NOMO-1 (cell line): ENCODE data around the gene HK3.

Source experiments
- DNase-seq, 2 experiments: peaks; one replicate each; lab custom pipeline; 2025; ENCODE audit not compliant: unreplicated experiment in 2 of 2; lab: John Stamatoyannopoulos, UW

Gene HK3

DNA sequence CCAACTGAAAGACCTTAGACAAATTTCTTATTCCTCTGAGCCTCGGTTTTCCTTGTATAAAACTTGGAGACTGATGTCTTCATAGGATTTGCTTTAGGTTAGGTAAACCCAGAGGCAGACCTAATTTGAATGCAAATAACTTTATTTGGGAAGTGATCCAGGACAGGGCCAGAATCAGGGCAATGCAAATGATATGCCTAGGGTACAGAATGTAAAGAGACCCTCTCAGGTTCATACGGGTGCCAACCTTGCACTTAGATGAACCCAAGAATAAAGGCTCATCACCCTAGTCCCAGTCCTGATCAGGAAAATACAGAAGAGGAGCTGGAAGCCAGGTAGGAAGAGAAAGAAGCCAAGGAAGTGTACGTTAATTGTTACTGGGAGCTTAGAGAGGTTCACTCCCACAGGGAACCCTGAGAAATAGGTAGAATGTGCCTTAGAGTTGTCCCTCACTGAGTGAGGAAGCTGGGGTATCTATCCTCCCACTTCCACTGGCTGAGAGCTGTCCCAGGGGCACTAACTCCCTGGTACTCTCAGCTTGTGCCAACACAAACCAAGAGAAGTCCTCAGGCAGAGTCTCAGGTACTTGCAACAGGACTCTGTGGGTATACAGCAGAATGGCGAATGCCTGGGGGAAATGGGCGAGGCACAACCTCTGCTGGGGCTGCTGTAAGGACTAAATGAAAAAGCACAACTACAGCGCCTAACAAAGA lies 3.1 kb upstream of the HK3 start:
- DNase-seq: no peak

DNA sequence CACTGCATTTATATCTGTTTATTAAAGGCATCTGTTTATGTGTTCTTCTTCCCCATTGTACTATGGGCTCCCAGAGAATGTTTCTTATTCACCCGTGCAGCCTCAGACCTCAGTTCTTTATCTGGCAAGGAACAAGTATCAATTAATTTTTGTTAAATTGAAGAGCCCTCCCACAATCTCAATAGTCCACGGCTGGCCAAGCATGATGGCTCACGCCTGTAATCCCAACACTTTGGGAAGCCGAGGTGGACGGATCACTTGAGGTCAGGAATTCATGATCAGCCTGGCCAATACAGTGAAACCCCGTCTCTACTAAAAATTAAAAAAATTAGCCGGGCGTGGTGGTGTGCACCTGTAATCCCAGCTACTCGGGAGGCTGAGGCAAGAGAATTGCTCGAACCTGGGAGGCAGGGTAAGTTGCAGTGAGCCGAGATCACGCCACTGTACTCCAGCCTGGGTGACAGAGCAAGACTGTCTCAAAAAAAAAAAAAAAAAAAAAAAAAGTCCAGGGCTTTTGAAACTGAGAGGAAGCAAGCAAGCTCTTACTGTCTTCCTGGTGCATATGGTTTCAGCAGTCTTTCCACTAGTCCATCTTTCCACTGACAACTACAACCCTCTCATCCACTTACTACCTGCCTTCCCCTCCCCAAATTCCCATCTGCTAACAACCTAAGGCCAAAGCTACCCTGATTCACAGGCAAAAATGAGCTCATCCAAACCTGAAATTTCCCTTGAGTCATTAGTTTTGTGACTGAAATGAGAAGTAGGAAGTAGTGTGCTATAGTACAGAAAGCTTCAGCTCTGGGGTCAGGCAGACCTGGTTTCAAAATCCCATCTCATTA lies 2.3 kb upstream of the HK3 start:
- peak; percentile 67 to 78 for DNase-seq

DNA sequence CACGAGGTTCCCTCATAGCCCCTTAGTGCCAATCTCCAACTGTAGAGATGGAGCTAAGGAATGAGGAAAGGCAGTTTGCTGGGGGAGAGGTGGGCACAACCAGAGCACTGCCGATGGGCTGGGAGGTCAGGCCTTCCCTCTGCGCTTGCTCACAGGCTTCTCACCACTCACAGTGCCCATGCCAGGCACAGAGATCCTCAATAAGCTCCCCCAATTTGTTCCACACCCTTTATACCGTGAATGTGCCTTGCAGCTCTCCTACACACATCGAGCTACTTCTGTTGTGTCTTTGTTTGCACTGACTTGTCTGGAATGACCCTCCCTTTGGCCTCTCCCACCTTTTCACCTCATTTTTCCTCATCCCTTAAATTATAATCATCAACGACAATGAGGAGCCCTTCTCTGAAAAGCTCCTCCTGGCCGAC lies 1.6 kb upstream of the HK3 start:
- no peak for DNase-seq

DNA sequence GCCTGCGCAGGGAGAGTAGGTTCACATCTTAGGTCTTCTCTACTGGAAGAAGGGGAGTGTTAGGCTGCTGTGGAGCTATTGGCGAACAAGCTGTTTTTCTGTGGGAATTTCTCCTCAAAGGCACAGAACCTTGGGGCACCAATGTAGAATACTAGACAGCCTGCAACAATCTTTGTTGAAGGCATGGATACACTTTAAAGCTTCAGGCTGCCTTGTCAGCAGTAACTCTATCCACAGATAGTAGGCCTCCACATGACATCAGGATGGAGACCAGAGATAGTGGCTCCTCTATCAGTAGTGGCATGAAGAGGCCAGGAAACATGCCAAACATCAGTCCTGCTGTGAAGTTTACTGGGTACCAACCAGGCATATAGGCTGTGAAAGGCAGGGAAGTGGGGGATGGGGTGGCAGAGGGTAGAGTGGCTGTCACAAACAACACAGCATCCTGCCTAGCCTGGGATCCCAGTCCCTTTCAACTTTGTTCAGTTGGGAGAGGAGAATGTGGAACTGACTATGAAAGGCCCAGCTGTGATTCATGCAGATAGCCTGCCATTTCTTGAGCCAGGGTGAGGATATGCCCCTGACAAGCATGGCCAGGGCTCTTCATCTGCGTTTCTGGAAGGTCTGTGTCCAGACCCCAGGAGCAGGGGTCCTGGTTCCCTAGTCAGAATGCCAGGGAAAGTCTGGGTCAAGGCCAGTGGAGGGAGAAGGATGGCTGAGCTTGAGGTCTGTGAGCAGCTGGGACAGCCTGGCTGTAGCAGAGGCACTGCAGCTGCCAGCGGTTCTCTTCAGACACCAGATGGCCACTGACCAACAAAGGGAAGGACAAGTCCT lies 1.0 kb upstream of the HK3 start:
- DNase-seq: no peak

DNA sequence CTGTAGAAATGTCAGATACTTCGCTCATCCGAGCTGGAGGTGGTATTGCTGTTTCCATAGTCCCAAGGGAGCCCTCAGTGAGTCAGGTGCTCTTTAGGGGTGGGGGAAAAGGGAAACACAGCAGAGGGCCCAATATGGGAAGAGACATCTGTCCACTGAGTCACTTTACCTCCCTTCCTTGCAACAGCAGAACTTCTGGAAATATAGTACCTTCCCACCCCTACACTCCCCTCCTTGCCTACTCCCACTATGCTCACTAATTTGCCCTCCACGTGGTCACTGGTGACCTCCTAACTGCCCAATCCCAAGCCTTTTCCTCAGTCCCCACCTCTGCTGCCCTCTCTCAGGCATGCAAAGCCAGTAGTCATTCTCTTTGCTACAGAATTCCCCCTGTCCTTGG lies 1.9 kb downstream of the HK3 start:
- DNase-seq: no peak

DNA sequence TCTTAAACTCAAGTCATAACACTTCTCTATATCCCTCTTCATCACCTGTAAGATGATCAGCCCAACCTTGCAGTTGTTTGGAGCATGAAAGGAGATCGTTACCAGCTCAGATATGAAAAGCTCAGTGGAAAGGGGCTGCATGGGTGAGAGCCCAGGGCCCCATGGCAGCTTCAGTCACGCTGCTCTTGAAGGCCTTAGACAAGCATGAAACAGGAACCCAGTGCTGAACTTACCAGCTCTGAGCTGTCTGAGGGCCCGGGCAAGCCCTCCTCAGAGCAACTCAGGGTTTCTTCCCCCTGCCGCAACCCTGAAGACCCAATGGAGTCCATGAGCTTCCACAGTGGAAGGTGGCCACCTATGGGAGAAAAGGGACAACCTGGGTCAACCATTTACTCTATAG lies 3.3 kb downstream of the HK3 start:
- DNase-seq: no peak

DNA sequence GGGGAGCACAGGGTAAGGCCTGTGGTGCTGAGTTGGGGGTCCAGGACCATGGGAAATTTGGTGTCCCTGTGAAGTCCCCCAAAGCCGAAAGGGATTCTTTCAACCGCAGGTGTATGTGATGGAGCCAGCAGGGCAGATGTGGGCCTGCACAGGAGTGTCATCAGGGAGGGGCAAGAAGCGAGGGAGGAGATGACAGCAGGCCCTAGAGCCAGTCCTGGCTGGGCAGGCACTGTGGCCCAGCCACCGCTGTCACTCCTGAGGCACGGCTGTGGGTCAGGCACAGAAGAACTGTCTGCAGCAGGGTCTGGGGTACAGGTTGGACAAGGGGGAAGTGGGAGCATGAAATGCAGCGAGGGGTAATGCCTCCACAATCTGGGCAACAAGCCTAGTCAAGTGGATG lies 4.8 kb downstream of the HK3 start:
- DNase-seq: no peak

DNA sequence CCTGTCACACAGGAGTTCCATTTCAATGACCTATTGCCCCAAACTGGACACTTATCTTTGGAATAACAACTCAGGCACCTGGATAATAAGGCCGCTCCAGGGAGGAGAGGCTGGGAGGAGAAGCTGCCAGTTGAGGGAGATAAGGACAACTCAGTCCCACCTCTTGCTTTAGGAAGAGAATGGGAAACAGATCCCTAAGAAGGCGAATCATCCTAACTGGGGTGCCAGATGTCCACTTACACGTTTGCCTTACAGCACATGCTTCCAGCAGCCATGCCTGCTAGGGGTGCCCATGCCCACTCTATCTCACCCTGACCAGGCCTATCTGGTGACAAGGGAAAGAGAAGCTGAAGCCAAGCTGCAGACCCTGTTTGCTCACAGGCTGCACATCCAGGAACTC lies 6.5 kb downstream of the HK3 start:
- no peak for DNase-seq

DNA sequence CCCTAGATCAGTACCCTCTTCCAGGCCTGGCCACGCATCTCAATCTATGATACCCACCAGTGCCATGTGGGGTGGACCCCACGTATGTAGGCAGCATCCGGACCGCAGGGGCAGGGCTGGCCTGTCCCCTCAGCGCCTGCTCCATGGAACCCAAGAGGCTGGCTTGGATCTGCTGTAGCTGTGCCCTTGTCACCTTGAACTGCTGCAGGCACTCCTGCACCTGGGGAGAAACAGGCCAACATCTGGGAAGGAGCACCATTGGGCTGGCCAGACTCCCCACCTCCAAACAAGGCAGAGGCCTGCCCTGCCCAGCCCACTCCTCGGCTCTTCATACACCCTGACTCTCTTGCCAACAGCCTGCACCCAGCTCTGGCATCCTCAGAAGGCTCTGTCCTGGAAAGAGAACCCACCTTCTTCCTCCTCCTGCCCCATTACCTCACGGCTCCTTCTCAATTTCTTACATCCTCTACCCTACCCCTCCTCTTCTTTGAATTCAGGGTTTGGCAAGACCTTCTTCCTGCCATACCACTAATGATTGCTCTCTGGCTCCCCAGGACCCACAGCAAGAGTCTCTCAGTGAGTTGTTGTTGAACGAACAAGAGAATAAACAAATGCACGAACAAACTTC lies 7.7 kb downstream of the HK3 start:
- no peak for DNase-seq

DNA sequence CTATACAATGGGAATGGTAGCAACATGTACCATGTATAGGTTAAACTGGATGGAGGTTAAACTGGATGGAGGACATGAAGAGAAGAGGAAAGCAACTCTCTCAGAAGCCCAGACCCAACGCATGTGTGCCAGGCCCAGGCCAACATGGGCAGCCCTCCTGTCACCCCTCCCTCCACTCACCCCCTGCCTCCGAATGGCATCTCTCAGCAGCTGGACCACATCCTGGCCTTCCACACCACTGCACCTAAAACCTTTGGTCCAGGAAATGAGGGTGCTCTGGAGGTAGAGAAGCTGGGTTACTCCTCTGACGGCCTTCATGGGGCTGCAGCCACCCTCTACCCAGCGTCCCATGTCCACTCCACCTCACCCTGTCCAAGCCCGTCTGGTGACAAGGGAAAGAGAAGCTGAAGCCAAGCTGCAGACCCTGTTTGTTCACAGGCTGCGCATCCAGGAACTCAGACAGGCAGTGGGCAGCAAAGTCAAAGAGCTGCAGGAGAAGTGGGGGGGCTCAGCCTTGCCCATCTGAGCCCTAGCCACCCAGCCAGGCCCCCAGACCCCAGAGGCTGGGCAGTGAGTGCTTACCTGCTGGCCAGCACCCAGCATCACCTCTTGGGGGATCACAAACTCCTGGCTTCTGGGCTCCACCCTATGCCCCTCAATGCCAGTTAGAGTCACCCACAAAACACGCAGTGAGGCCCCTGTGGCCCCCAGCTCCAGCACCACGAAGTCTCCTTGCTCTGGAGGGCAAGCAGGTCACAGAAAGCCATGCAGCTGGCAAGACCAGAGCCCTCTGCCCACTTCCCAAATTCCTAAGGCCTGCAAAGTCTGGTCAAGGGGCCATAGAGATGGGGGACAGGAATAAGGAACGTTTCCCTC lies 8.5 kb downstream of the HK3 start:
- no peak for DNase-seq

DNA sequence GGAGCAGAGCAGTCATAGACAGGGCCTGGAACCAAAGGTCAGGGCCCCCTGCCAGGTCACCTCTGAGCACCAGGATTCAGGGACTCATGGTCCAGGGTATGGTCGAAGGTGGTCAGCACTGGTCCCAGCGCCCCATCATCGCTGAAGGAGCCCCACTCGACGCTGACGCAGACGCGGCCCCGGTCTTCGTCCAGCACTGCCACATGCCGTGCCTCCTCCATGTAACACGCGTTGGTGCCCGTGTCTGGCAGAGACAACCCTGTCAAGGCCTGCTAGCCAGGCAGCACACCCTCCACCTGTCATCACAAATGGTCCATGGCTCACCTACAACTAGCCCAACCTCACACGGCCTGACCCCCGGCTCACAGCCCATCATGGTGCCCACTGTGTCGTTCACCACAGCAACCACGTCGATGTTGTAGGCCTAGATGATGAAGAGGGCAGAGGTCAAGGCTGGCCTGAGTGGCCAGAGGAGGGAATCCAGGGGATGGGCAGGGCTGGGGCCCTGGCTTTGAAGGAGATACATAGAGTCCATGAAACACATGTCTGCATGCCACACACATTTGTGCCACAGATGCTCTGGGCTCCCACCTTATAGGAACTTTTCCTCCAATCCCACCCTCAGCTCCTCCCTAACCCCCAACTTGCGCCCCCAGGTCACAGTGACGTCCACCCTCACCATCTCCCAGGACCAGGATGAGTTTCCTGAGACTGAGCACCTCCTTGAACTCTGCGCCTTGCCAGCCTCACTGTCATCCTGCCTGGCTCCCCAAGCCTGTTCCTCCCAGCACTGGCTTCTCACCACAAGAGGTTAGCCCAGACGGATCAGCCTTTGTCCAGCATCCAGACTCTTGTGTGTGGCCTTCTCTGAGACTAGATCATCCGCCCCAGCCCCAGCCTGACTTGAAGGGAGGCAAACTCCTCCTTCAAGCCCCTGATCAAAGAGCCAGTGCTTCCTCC lies 9.5 kb downstream of the HK3 start:
- DNase-seq: no peak

DNA sequence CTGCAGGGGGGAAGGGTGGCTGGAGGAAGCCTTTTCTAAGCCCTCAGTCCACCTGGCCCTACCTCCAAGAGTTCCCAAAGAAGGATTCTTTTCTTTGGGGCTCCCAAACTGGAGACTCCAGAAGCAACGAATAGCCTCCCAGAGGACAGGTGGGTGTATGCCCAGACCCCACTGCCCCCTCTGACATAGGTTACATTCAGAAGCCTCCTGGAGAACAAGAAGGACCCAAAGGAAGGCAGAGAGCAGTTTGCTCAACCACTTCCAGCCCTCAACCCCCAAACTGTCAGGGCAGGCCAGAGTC lies 10.3 kb downstream of the HK3 start:
- DNase-seq: no peak

DNA sequence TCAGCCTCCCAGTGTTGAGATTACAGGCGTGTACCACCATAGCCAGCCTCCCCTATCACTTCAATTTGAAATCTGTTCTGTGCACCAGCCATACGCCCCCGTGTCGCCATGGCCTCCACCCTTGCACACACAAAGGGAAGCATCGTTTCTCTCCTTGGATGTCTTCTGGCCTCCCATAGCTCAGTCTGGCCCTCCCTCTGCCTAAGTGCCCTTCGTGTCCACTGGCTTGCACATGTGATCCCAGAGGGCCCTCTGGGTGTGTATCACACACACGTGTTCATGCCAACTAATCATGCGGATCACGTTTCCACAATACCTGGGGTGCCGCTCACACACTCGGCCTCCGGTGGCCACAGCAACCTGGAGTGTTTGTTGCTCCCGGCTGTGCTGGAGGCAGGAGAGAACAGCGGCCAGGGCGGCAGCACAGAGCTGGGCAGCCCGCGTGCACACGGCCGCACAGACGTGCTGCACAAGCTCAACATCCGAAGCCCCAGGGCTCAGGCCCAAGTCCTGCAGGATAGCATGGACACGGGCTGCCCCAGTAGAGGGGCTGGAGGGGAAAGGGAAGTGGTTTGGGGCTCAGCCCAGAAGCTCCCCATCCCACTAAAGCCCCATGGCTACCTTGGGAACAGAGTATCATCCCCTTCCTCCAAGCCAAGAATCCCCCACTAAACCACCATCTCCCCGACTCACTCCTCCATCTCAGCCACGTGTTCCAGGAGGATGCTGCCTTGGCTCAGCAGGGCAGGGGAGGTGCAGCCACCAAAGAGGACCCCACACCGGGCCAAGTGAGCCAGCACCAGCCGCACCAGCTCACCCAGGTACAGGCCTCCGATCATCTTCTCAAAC lies 10.9 kb downstream of the HK3 start:
- no peak for DNase-seq

DNA sequence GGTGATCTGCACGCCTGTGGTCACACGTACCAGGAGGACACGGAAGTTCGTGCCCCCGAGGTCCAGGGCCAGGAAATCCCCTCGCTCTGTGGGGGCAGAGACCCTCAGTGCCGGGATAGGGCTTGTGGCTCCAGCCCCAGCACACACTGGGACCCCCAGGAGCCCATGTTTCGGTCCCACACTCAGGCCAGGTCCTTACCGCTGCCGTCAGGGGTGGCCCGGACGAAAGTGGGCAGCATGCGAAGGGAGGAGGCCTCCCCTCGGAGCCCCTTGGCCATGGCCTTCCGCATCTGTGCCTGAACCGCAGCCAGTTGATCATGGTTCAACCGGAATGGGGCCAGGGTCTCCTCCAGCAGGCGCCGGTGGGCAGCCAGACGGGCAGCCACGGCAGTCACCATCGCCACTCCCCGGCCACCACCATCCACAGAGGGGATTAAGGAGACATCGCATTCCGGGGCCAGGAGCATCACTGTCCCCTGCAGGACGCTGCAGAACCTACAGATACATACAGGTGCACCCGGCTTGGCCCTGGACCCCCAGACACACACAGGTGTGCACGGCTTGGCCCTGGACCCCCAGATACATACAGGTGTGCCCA lies 11.8 kb downstream of the HK3 start:
- no peak for DNase-seq

DNA sequence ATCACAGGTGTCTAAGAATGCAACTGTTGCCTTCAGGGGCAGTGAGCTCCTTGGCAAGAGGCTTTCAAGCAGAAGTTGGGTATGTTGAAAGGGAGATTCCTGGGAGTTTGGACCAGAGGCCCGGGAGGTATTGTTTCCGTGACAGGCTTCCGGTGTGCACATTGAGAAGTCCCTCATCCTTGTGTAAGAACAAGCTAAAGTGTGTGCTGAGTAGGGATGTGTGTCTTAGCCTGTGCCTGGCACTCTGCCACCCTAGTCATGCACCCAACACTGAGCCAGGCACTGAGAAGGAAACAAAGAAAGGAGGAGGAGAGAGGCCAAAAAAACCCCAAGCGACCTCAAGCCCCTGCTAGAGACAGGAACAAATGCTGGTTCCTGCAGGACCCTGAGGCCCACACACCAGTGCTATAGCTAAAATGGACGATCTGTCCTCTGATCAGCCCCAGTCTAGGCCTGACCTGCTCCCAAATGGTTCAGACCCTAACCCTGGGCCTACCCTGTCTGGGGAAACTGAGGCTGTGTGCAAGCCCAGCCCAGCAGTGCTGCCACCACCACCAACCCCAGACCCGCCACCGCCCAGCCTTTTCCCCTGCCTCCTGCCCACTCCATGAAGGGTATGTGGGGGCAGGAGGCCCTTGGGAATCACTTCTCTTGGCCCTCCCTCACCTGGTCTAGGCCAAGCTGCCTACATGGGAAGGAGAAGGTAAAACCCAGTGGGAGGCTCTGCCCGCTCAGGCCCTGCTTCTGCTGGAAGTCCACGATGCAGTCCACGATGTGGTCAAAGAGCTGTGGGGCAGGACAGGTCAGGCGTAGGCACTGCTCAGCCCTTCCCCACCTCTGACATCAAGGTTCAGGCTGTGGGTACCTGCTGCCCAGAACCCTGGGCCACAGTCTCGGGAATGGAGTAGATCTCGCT lies 12.6 kb downstream of the HK3 start:
- DNase-seq: no peak

DNA sequence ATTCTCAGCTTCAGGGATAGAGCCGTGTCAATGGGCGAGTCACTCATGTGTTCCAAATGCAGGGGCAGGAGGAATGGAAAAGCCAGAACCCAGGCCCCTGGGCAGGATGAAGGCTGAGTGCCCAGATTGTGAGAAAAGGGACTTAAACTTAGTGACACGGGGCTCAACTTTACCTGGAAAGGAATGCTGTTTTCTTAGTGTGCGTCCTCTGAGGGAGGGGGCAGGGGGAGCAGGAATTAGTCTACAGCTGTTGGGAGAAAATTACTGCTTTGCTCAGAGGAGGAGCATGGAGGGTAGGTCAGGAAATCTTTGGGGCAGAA lies 14.6 kb downstream of the HK3 start:
- DNase-seq: no peak
